OCI-M2 (cell line): ENCODE measurements around the gene YPEL3.
"Not testable (repeated sequence)": the region's sequence is repeated elsewhere in the genome, so short reads cannot be mapped to it uniquely, and the experiment has no call there.

ENCODE experiments used
- DNase-seq: peaks from one replicate; lab custom pipeline; 2025; ENCODE audit not compliant: unreplicated experiment; lab: John Stamatoyannopoulos, UW

YPEL3 gene

GRCh38 chr16:30096105-30096861 lies at the start of gene YPEL3:
Gene YPEL3, minus strand, starts transcription at chr16:30096213. Its CDS starts 731 bp downstream, at chr16:30095482.
- no peak for DNase-seq

GRCh38 chr16:30145657-30146056 lies 49.6 kb upstream of the YPEL3 start:
- DNase-seq, result no peak

GRCh38 chr16:30144917-30145316 lies 48.9 kb upstream of the YPEL3 start:
- DNase-seq, result no peak

- no peak for DNase-seq
Measured at GRCh38 chr16:30144017-30144416, 48.0 kb upstream of the YPEL3 start.

- no peak for DNase-seq
Measured at GRCh38 chr16:30143347-30143702, 47.3 kb upstream of the YPEL3 start.

GRCh38 chr16:30142672-30143346 lies 46.8 kb upstream of the YPEL3 start:
- no peak for DNase-seq

- DNase-seq, result no peak
Measured at GRCh38 chr16:30141750-30142149, 45.7 kb upstream of the YPEL3 start.

- no peak for DNase-seq
Measured at GRCh38 chr16:30139583-30140481, 43.8 kb upstream of the YPEL3 start.

GRCh38 chr16:30137897-30138296 lies 41.9 kb upstream of the YPEL3 start:
- DNase-seq, result no peak

GRCh38 chr16:30136971-30137605 lies 41.1 kb upstream of the YPEL3 start:
- DNase-seq, result no peak

GRCh38 chr16:30132591-30132990 lies 36.6 kb upstream of the YPEL3 start:
- DNase-seq, result no peak

GRCh38 chr16:30131869-30132475 lies 36.0 kb upstream of the YPEL3 start:
- DNase-seq, result no peak

- no peak for DNase-seq
Measured at GRCh38 chr16:30127993-30128392, 32.0 kb upstream of the YPEL3 start.

- DNase-seq, result not testable (repeated sequence)
Measured at GRCh38 chr16:30125690-30126089, 29.7 kb upstream of the YPEL3 start.

- no peak for DNase-seq
Measured at GRCh38 chr16:30124985-30125379, 29.0 kb upstream of the YPEL3 start.

- no peak for DNase-seq
Measured at GRCh38 chr16:30122604-30123160, 26.7 kb upstream of the YPEL3 start.

GRCh38 chr16:30121741-30122571 lies 25.9 kb upstream of the YPEL3 start:
- DNase-seq, result no peak

GRCh38 chr16:30120340-30121105 lies 24.5 kb upstream of the YPEL3 start:
- DNase-seq, result no peak

- no peak for DNase-seq
Measured at GRCh38 chr16:30119428-30119827, 23.4 kb upstream of the YPEL3 start.
